HG03039 (cell line): Measurements from ENCODE around the gene GNG7.
"Not testable (repeated sequence)": the region's sequence is repeated elsewhere in the genome, so short reads cannot be mapped to it uniquely, and the experiment has no call there.

Experiments used
- ATAC-seq: cut with Tn5 transposase; IDR thresholded peaks from one replicate; pipeline ENCODE4 v1.9.1; 2021; ENCODE audit warnings: mild to moderate bottlenecking, moderate library complexity; ENCODE audit not compliant: unreplicated experiment

The GNG7 gene

GRCh38 chr19:2493448-2493847 is 209.0 kb downstream of the GNG7 start:
- not testable (repeated sequence) for ATAC-seq

GRCh38 chr19:2492870-2493269 is 209.6 kb downstream of the GNG7 start:
- no peak for ATAC-seq

- ATAC-seq: no peak
These were observed 211.2 kb downstream of the GNG7 start for GRCh38 chr19:2491130-2491801.

- no peak for ATAC-seq
These were observed 211.8 kb downstream of the GNG7 start for GRCh38 chr19:2490659-2491058.

- no peak for ATAC-seq
These were observed 213.4 kb downstream of the GNG7 start for GRCh38 chr19:2488942-2489731.

GRCh38 chr19:2488405-2488941 is 214.0 kb downstream of the GNG7 start:
- no peak for ATAC-seq

- no peak for ATAC-seq
These were observed 214.7 kb downstream of the GNG7 start for GRCh38 chr19:2487842-2488241.

- no peak for ATAC-seq
These were observed 215.4 kb downstream of the GNG7 start for GRCh38 chr19:2487090-2487489.

- no peak for ATAC-seq
These were observed 217.1 kb downstream of the GNG7 start for GRCh38 chr19:2485428-2485827.

- ATAC-seq: no peak
These were observed 218.1 kb downstream of the GNG7 start for GRCh38 chr19:2484178-2484937.

GRCh38 chr19:2483484-2484151 is 218.9 kb downstream of the GNG7 start:
- no peak for ATAC-seq

GRCh38 chr19:2483084-2483483 is 219.4 kb downstream of the GNG7 start:
- no peak for ATAC-seq

GRCh38 chr19:2482354-2483038 is 220.0 kb downstream of the GNG7 start:
- no peak for ATAC-seq

- no peak for ATAC-seq
These were observed 221.0 kb downstream of the GNG7 start for GRCh38 chr19:2481466-2481865.

GRCh38 chr19:2479556-2480194 is 222.8 kb downstream of the GNG7 start:
- ATAC-seq: no peak

GRCh38 chr19:2478756-2479555 is 223.5 kb downstream of the GNG7 start:
- ATAC-seq: no peak

- no peak for ATAC-seq
These were observed 224.2 kb downstream of the GNG7 start for GRCh38 chr19:2478278-2478755.

GRCh38 chr19:2477732-2478191 is 224.7 kb downstream of the GNG7 start:
- no peak for ATAC-seq
